Stimulated activated naive CD8-positive, alpha-beta T cell treated with anti-CD3 and anti-CD28 coated beads, Interleukin-15, Interleukin-2, amounts not matched to agents 100 ng/mL and 50 ng/mL, for 24 hours (primary cell): Measurements from ENCODE around the gene TNNC1.

ENCODE experiments used
- H3K27ac Mint-ChIP-seq: one replicate; pipeline ENCODE4 v1.8.0; 2021; ENCODE audit warnings: mild to moderate bottlenecking, mixed read lengths
- H3K27me3 Mint-ChIP-seq: one replicate; pipeline ENCODE4 v1.8.0; 2021; ENCODE audit warnings: mixed read lengths
- H3K36me3 Mint-ChIP-seq: one replicate; pipeline ENCODE4 v1.8.0; 2021; ENCODE audit warnings: low read depth, mixed read lengths
- H3K4me1 Mint-ChIP-seq: one replicate; pipeline ENCODE4 v1.8.0; 2021; ENCODE audit warnings: low read depth, mixed read lengths
- H3K4me3 Mint-ChIP-seq: one replicate; pipeline ENCODE4 v1.8.0; 2021; ENCODE audit warnings: mild to moderate bottlenecking, mixed read lengths
- H3K9me3 Mint-ChIP-seq: one replicate; pipeline ENCODE4 v1.8.0; 2021; ENCODE audit warnings: mixed read lengths

The TNNC1 gene

DNA sequence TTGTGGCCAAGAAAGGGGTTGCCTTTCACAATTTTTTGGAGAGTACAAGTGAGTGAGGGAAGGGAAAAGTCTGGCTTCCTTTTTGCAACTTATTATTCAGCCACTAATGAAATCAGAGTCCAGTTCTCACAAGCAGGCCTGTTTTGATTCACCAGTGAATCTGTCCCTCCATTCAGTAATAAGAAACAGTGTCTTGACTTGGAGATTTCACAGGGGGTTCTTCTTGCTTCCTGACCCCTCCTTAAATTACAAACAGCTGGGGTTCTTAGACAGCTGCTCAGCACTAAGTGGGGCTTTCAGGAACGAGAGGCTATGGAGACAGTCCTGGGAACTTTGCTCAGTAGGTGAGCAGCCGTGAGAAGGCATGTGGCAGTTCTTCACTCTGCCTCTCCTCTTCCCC lies 33.5 kb downstream of the TNNC1 start:
- Mint-ChIP-seq H3K4me1 (no peaks in the 10 kb centered on the region), H3K36me3 (peaks cover 5% of the 10 kb centered on the region), H3K27ac (no peak overlapping the region), H3K27me3 (no peaks in the 10 kb centered on the region), H3K9me3 (no peaks in the 10 kb centered on the region), H3K4me3 (no peak overlapping the region)

DNA sequence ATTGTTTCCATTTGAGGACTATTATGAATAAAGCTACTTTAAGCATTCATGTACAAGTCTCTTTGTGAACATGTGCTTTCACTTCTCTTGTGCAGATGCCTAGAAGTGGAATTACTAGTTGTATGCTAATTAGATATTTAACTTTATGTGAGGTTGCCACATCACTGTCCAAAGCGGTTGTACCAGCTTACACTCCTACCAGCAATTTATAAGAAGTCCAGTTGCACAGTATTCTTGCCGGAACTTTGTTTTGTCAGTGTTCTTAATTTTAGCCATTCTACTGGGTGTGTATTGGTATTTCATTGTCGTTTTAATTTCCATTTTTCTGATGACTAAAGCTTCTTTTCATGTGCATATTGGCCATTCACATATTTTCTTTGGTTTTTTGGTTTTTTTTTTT lies 38.0 kb downstream of the TNNC1 start:
- Mint-ChIP-seq H3K4me1 (peaks cover 11% of the 10 kb centered on the region), H3K9me3 (no peaks in the 10 kb centered on the region), H3K27me3 (no peaks in the 10 kb centered on the region), H3K4me3 (no peak overlapping the region), H3K36me3 (peaks cover 16% of the 10 kb centered on the region), H3K27ac (no peak overlapping the region)

DNA sequence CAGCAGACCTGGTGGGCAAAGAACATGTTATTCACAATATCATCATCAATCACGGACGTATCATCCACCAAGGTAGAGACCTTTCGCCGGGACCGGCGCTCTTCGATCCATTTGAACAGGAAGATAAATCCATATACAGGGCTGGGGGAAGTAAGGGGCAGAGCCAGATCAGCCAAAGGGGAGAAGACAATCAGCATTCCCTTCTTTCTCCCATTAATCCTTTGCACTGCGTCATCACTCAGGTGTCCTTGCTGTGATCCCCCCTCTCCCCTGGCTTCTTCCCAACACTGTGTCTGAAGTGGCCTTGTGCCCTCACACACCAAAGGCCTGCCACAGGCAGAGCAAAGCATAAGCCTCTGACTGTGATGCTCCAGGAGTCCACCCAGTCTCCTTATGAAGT lies 45.4 kb downstream of the TNNC1 start:
- peak overlapping the region; percentile 92 for H3K4me3 Mint-ChIP-seq
- no peaks in the 10 kb centered on the region for H3K27me3 Mint-ChIP-seq
- no peaks in the 10 kb centered on the region for H3K9me3 Mint-ChIP-seq
- H3K4me1 Mint-ChIP-seq: peaks cover 32% of the 10 kb centered on the region
- peak overlapping the region; percentile 91 for H3K27ac Mint-ChIP-seq
- peaks cover 48% of the 10 kb centered on the region for H3K36me3 Mint-ChIP-seq

DNA sequence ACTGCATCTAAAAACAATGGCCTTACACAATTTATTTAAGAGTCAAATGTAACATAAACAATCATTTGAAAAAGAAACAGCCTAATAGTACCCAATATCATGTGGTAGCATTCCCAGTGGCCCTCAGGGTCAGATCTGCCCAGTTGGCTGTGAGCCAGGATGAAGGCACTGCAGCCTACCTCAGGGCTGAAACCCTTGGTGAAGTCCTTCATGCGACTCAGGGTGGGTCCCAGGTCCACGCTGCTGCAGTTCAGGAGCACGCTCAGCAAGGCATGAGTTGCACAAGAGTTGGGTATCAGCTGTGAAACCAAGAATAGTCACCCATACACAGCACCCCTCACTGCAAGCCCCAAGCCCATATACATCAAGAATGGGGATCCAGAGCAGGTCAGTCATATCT lies 46.1 kb downstream of the TNNC1 start:
- H3K27ac Mint-ChIP-seq: no peak overlapping the region
- no peaks in the 10 kb centered on the region for H3K27me3 Mint-ChIP-seq
- H3K4me1 Mint-ChIP-seq: peaks cover 32% of the 10 kb centered on the region
- peaks cover 53% of the 10 kb centered on the region for H3K36me3 Mint-ChIP-seq
- no peak overlapping the region for H3K4me3 Mint-ChIP-seq
- H3K9me3 Mint-ChIP-seq: no peaks in the 10 kb centered on the region

DNA sequence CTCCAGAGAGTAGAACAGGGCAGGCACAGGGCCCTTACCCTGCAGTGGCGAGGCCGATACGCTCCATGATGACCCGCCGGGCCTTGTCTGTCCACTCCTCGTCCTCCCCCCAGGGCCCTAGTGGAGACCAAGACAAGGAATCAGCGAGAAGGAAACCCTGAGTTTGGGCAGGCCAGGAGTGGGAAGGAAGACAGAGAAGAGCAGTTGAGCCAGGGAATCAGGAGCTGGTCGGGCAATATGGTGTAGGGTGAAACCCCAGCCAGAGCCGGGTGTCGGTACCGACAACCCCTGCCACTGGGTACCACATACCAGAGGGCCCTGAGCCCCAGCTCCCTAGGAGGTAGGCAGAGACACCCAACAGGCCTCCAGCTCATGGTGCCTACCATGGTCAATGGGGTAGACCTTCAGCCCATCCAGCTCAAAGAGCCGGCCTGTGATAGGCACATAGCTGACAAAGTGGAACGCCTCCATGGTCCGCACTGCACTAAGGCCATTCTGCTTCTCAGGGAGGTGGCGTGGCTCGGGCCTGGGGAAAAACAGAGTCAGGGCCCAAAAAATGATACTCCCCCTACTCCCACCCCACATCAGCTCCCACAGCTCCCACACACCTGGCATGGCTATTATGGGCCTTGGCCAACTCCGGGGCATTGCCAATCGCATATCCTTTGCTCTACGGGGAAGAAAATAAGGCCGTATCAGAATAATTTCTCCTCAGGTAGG lies 46.9 kb downstream of the TNNC1 start:
- no peak overlapping the region for H3K4me3 Mint-ChIP-seq
- peaks cover 30% of the 10 kb centered on the region for H3K4me1 Mint-ChIP-seq
- H3K9me3 Mint-ChIP-seq: no peaks in the 10 kb centered on the region
- H3K36me3 Mint-ChIP-seq: peaks cover 53% of the 10 kb centered on the region
- no peaks in the 10 kb centered on the region for H3K27me3 Mint-ChIP-seq
- no peak overlapping the region for H3K27ac Mint-ChIP-seq

DNA sequence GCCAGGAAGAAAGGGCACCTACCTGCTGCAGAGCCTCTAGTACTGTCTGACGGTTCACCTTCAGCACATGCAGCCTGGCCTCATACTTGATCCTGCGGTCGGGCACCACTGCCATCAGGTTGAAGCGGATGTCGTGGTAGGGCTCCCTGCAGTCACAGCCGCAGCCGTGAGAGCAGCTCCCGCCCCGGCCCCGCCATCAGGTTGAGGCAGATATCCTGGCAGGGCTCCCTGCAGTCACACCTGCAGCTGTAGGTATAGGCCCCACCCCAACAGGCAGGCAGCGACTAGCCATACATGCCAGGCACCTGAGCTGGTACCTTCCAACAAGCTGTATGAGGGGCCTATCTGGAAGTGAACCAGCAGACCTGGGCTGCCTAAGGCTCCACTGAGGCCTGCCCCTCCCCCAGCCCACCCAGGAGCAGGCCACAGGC lies 47.6 kb downstream of the TNNC1 start:
- no peaks in the 10 kb centered on the region for H3K9me3 Mint-ChIP-seq

DNA sequence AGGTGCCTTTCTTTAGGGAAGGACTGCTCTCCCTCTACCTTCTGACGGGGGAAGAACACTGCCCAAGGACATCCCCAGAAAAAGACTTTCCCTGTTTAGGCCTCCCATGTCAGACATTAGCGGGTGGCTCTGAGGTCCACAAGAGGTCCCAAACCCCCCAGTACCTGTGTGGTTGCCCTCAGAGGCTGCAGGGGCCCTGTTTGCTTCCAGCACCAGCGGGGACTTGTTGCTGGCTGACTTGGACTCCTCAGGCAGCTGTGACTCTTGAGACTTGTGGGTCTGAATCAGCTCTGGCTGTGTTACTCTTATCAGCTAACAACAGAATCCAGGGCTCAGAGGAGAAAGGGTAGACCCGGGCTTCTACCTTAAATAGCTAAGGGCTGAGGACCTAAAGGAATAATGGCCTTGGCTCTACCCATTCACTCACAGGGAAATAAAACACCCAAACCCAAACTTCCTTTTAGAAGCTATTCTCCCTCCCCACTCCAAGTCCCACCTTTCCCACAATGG lies 48.2 kb downstream of the TNNC1 start:
- H3K36me3 Mint-ChIP-seq: peaks cover 53% of the 10 kb centered on the region
- H3K4me1 Mint-ChIP-seq: peaks cover 21% of the 10 kb centered on the region

More for the DNA sequence above, 47.6 kb downstream of the TNNC1 start:
- Mint-ChIP-seq H3K4me1 (peaks cover 23% of the 10 kb centered on the region), H3K36me3 (peaks cover 53% of the 10 kb centered on the region), H3K27me3 (no peaks in the 10 kb centered on the region), H3K4me3 (no peak overlapping the region), H3K27ac (no peak overlapping the region)

DNA sequence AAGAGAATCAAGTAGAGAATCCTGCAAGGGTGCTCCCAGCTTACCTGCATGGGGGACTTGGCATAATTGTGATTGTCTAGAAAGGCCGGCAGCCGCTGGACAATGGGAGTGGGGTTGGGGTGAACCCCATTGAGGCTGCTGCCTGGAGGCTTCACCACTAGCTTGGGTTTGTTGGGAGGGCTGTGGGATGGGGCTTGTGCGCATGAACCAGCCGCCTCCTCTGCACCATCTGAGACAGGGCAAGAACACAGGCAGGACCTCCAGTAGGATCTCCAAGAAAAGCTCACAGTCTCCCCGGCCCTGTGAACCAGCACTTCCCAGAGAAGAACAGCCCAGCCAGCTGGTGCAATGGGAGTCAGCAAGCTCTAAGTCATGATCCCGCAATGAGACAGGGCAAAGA lies 48.8 kb downstream of the TNNC1 start:
- Mint-ChIP-seq H3K4me3 (no peak overlapping the region), H3K27ac (no peak overlapping the region)

More for the DNA sequence above, 48.2 kb downstream of the TNNC1 start:
- H3K9me3 Mint-ChIP-seq: no peaks in the 10 kb centered on the region
- no peak overlapping the region for H3K27ac Mint-ChIP-seq
- no peaks in the 10 kb centered on the region for H3K27me3 Mint-ChIP-seq
- H3K4me3 Mint-ChIP-seq: no peak overlapping the region

DNA sequence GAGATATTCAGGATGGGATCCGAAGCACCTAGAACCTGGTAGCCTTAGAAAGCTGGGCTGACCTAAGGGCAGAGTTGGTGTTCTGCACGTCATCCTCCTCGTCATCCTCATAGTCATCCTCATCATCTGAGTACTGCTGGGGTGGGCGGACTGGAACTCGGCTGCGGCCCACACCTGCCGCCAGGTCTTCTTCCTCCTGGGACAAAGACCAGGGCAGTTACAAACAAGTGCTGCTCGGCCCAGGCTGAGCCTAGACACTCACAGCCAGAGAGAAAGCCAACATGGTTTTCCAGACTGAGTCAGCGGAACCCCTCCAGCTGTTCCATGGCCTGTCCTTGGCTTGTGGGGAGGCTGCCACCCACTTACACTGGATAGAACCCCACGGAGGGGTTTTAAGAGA lies 49.5 kb downstream of the TNNC1 start:
- Mint-ChIP-seq H3K27ac (no peak overlapping the region), H3K9me3 (no peaks in the 10 kb centered on the region), H3K36me3 (peaks cover 53% of the 10 kb centered on the region), H3K4me3 (no peak overlapping the region), H3K27me3 (no peaks in the 10 kb centered on the region), H3K4me1 (peaks cover 20% of the 10 kb centered on the region)

More for the DNA sequence above, 48.8 kb downstream of the TNNC1 start:
- Mint-ChIP-seq H3K36me3 (peaks cover 53% of the 10 kb centered on the region), H3K9me3 (no peaks in the 10 kb centered on the region), H3K27me3 (no peaks in the 10 kb centered on the region), H3K4me1 (peaks cover 21% of the 10 kb centered on the region)

DNA sequence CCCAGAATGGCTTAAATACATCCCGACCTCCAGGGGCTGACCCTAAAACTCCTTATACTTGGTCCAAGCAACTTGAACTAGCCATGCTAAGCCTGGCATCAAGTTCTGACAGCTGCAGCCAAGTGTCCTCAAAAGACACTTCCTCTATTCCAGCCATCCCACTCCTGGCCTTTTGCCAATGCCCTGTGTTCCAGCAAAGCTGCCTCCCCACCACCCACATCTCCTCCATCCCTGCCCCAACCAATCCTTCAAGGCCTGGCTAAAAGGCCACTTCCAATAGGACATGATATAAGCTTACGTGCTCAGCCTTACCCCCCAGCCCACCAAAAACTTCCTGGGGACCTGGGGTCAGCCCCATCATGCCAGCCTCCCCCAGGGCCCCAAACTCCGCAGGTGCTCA lies 49.9 kb downstream of the TNNC1 start:
- Mint-ChIP-seq H3K27me3 (no peaks in the 10 kb centered on the region), H3K4me1 (peaks cover 16% of the 10 kb centered on the region), H3K27ac (no peak overlapping the region), H3K36me3 (peaks cover 53% of the 10 kb centered on the region), H3K4me3 (no peak overlapping the region), H3K9me3 (no peaks in the 10 kb centered on the region)

DNA sequence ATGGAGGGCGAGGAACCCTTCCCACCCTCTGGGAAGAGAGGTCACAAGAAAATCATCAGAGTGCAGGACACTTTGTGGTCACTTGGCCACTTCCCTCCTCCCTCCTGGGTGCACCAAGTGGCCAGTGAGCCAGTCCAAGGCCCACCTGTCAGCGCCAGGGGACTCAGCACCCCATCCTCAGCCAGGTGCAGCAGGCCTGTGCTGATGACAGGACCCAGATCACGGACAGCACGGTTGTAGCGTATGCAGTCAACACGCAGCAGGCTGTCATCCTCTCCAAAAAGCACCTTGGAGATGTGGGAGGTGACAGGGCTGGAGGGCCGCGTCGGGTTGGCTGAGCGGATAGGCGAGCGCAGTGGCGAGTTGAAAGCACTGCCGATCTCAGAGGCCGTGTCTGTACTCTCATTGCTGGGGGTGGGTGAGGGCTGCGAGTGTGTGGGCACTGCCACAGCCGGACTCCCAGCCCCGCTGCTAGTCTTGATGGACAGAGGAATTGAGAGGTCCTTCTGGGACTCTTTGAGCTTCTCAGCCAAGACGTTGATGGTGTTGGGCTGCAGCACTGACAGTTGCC lies 50.5 kb downstream of the TNNC1 start:
- H3K4me1 Mint-ChIP-seq: peaks cover 10% of the 10 kb centered on the region
- H3K27ac Mint-ChIP-seq: no peak overlapping the region
- H3K9me3 Mint-ChIP-seq: no peaks in the 10 kb centered on the region
- H3K27me3 Mint-ChIP-seq: no peaks in the 10 kb centered on the region
- no peak overlapping the region for H3K4me3 Mint-ChIP-seq
- peaks cover 49% of the 10 kb centered on the region for H3K36me3 Mint-ChIP-seq

DNA sequence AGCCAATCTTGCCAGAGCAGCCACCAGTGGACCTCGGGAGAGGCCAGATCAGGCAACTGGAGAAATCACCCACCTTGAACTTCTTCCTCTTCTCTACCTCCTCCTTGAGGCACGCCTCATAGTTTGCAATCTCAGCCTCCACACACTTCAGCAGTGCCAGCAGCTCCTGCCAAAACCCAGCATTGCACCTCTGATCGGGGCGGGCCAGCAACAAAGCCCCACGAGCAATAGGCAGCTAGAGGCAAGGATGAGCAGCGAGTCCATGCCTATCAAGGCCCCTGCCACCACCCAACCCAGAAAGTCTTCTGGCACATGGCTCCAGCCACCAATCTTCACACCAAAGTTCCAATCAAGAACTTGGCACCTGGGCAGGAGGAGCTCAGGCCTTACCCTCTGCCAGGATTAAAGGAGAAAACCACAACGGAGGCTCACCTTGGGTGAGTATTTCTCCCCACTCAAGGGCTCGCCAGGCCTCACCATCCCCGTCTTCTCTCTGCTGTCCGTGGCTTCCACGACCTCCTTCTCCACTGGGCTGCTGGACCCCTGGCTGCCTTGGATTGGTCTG lies 51.1 kb downstream of the TNNC1 start:
- no peak overlapping the region for H3K27ac Mint-ChIP-seq
- H3K36me3 Mint-ChIP-seq: peaks cover 45% of the 10 kb centered on the region
- no peak overlapping the region for H3K4me3 Mint-ChIP-seq
- H3K4me1 Mint-ChIP-seq: peaks cover 4% of the 10 kb centered on the region
- no peaks in the 10 kb centered on the region for H3K9me3 Mint-ChIP-seq
- no peaks in the 10 kb centered on the region for H3K27me3 Mint-ChIP-seq

DNA sequence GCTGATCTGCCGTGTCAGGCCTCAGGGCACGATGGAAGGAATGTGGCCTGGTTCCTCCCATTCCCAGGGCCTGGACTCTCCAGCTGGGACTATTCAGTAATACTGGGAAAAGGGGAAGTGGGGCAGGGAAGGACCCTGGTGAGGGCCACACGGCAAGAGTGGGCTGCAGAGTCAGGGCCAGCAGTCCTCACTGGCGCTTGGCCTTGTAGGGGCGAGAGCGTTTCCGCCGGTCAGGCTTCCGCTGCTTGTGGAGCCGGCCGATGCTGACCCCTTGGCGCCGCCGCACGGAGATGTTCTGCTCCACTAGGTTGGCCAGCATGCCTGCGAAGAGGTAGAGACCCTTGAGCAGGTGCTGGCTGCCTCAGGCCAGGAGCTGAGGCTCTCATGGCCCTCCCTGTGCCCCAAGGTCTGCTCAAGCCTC lies 51.7 kb downstream of the TNNC1 start:
- Mint-ChIP-seq H3K4me3 (no peak overlapping the region), H3K4me1 (no peaks in the 10 kb centered on the region), H3K36me3 (peaks cover 39% of the 10 kb centered on the region), H3K27ac (no peak overlapping the region), H3K27me3 (no peaks in the 10 kb centered on the region), H3K9me3 (no peaks in the 10 kb centered on the region)

DNA sequence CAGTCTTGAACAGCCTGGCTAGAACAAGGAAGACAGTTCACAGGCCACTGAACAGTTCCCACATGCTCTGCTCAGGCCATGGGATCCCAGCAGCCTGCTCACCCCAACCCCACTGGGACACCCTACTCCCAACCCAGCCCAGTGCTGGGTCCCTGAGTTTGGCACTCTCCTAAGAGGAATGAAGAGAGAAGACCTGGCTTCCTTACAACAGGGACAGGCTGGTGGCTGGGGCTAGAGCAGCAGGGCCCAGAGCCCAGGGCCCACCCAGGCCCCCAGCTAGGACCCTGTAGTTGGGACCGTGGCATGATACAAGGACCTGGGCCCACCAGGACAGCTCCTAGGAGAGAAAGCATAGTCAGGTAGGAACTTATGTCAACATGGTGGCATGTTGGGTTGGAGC lies 52.3 kb downstream of the TNNC1 start:
- Mint-ChIP-seq H3K27ac (no peak overlapping the region), H3K36me3 (peaks cover 36% of the 10 kb centered on the region), H3K4me3 (no peak overlapping the region), H3K9me3 (no peaks in the 10 kb centered on the region), H3K4me1 (no peaks in the 10 kb centered on the region), H3K27me3 (no peaks in the 10 kb centered on the region)
